Thoracic aorta (tissue), 2 donors: ENCODE measurements around the gene DLG4. TPM values are rescaled to one million over a fixed set of nuclear protein-coding genes. Genes with fewer than 3 reads are reported as not detected.

ENCODE experiments used
- ATAC-seq: fragments of 150-250 bp; one replicate; pipeline ENCODE4 v1.8.0; 2017; ENCODE audit warnings: low read depth; ENCODE audit not compliant: insufficient number of reproducible peaks, low FRiP score
- DNase-seq: peaks from one replicate; pipeline ENCODE4 v3.0.0-alpha.2; 2020; ENCODE audit warnings: low spot score
- H3K27ac ChIP-seq, 2 donors: fragments of 200-600 bp; sonication (generic); 1 replicate in 1 of 2; 2 replicates in 1 of 2; pipeline ENCODE4 v1.5.1; 2016; ENCODE audit warnings: mild to moderate bottlenecking in 2 of 2, moderate library complexity in 2 of 2
- H3K27me3 ChIP-seq: fragments of 200-600 bp; sonication (generic); replicated peaks from 2 replicates; pipeline ENCODE4 v1.6.0; 2016; ENCODE audit warnings: mild to moderate bottlenecking; ENCODE audit not compliant: insufficient read depth
- H3K36me3 ChIP-seq: fragments of 200-600 bp; sonication (generic); one replicate; pipeline ENCODE4 v1.5.1; 2016
- H3K4me1 ChIP-seq, 2 donors: fragments of 200-600 bp; sonication (generic); 1 replicate in 1 of 2; 2 replicates in 1 of 2; pipeline versions ENCODE4 v1.5.1 to v1.6.0; 2016; ENCODE audit warnings: low read depth in 2 of 2, mild to moderate bottlenecking in 1 of 2; ENCODE audit not compliant: control insufficient read depth in 1 of 2
- H3K4me3 ChIP-seq: fragments of 200-600 bp; sonication (generic); 2 replicates; pipeline ENCODE4 v1.5.1; 2016; ENCODE audit warnings: mild to moderate bottlenecking
- H3K9me3 ChIP-seq: fragments of 200-600 bp; sonication (generic); 2 replicates; pipeline ENCODE4 v1.5.1; 2016
- CTCF ChIP-seq: fragments of 200-600 bp; sonication (generic); IDR thresholded peaks from one replicate; pipeline ENCODE4 v1.5.1; 2019; ENCODE audit warnings: antibody characterized with exemption
- total RNA-seq, 2 donors: library from RNA; depleted of rRNA; stranded (reverse); fragments of >200 nt; gene quantifications; one replicate each; pipeline versions ENCODE4 v1.1.0 to v1.2.3, GENCODE V29; 2016

DLG4 gene
- total RNA-seq, 2 donors from 2014 or later, result 14.0 to 14.8 TPM

DNA sequence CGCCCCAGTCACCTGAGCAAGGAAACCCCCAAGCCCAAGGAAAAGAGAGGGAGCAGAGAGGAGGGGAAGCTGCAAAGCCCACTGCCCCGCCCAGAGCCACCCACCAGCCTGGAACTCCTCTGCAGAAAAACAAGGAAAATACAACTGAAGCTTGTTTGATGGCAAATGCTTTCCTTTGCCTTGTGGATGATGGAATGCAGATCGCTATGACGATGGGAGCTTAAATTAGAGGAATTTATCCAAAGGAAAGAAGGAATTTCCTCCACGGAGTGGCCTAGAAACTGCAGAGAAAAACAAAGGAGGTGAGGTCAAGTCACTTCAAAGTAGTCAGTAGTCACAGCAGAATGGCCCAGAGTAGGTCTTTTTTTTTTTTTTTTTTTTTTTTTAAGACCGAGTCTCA is 73.5 kb downstream of the DLG4 start:
- Histone ChIP-seq H3K4me1 (no peaks in the 10 kb centered on the region), H3K9me3 (no peaks in the 10 kb centered on the region), H3K27me3 (no peaks in the 10 kb centered on the region), H3K27ac (no peak overlapping the region), H3K36me3 (no peaks in the 10 kb centered on the region), H3K4me3 (no peak overlapping the region)
- DNase-seq, result no peak
- no peak for TF ChIP-seq CTCF
- ATAC-seq, result no peak

DNA sequence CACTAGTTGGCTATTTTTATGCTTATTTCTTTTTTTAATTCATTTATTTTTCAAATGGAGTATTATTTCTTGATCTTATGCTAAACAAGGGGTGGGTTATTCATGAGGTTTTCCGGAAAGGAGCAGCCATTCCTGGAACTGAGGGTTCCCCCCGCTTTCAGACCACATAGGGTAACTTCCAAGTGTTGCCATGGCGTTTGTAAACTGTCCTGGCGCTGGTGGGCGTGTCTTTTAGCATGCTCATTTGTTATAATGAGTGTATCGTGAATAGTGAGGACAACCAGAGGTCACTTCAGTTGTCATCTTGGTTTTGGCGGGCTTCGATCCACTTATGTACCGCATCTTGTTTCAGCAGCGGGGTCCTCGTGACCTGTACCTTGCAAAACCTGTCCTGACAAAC is 75.4 kb downstream of the DLG4 start:
- ATAC-seq (no peak), DNase-seq (no peak)
- TF ChIP-seq CTCF, result no peak
- no peak overlapping the region for H3K27ac ChIP-seq
- no peak overlapping the region for H3K4me3 ChIP-seq
- H3K9me3 ChIP-seq, result no peaks in the 10 kb centered on the region
- no peaks in the 10 kb centered on the region for H3K36me3 ChIP-seq
- no peaks in the 10 kb centered on the region for H3K27me3 ChIP-seq
- no peaks in the 10 kb centered on the region for H3K4me1 ChIP-seq

DNA sequence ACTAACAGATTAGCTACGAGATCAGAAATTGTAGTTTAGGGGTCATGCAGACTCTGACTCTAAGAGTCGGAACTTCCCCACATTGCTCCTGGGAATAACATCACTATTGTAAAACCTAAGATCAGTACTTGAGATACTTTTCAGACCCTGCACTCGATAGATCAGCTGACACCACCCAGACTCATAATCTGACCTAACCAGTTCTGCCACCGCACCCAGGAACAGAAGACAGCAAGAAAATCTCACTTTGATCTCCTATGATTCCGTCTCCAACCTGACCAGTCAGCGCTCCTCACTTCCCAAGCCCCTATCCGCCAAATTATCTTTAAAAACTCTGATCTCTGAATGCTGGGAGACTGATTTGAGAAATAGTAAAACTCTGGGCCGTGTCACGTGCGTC is 77.8 kb downstream of the DLG4 start:
- Histone ChIP-seq H3K4me3 (no peak overlapping the region), H3K27ac (no peak overlapping the region), H3K27me3 (no peaks in the 10 kb centered on the region), H3K36me3 (no peaks in the 10 kb centered on the region), H3K9me3 (no peaks in the 10 kb centered on the region), H3K4me1 (no peaks in the 10 kb centered on the region)
- no peak for TF ChIP-seq CTCF
- ATAC-seq (no peak), DNase-seq (no peak)

DNA sequence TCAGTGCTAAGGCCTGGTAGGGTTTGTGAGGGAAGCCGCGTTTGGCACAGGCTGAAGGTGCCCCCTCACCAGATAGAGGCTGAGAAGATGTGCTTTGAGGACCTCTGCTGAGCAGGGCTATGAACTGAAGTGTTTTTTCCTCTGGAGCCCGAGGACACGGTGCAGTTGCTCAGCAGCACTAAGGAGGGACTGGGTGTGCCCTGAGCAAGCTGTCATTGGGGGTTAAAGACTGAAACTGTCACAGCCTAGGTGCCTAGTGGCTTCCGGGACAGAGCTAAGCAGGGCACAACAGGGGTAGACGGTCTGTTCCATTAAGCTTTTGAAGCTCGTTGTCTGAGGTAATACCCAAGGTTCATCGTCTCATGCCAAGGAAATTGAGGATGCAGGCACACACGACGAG is 80.2 kb downstream of the DLG4 start:
- ATAC-seq, result no peak
- Histone ChIP-seq H3K4me3 (no peak overlapping the region), H3K9me3 (no peaks in the 10 kb centered on the region), H3K4me1 (no peaks in the 10 kb centered on the region), H3K36me3 (no peaks in the 10 kb centered on the region), H3K27me3 (no peaks in the 10 kb centered on the region), H3K27ac (no peak overlapping the region)
- no peak for TF ChIP-seq CTCF
- no peak for DNase-seq

GRCh38 chr17:7138800-7139381 is 80.7 kb downstream of the DLG4 start:
- TF ChIP-seq CTCF, result no peak
- ATAC-seq (no peak), DNase-seq (no peak)
- no peaks in the 10 kb centered on the region for H3K27me3 ChIP-seq
- no peaks in the 10 kb centered on the region for H3K4me1 ChIP-seq
- no peaks in the 10 kb centered on the region for H3K36me3 ChIP-seq
- H3K4me3 ChIP-seq, result no peak overlapping the region
- no peak overlapping the region for H3K27ac ChIP-seq
- H3K9me3 ChIP-seq, result no peaks in the 10 kb centered on the region
